Spleen (tissue), 11 donors: ENCODE measurements around the gene PLCB1. TPM values are rescaled to one million over a fixed set of nuclear protein-coding genes. Genes with fewer than 3 reads are reported as not detected.

Source experiments
- DNase-seq: peaks from one replicate; pipeline ENCODE4 v3.0.0-alpha.2; 2020
- H3K27ac ChIP-seq, 8 donors: fragments of 200-600 bp; sonication (generic) in 7 of 8; 1 replicate in 4 of 8; 2 replicates in 4 of 8; pipeline versions ENCODE4 v1.5.0 to v1.8.0; 2016 to 2021; ENCODE audit warnings: inconsistent platforms in 4 of 8, mild to moderate bottlenecking in 4 of 8, moderate library complexity in 1 of 8
- H3K27me3 ChIP-seq, 7 donors: fragments of 200-600 bp; sonication (generic) in 6 of 7; replicated peaks in 1 of 7; 1 replicate in 4 of 7; 2 replicates in 3 of 7; pipeline versions ENCODE4 v1.5.0 to v1.8.0; 2016 to 2021; ENCODE audit warnings: inconsistent platforms in 3 of 7, mild to moderate bottlenecking in 1 of 7
- H3K36me3 ChIP-seq, 6 donors: fragments of 200-600 bp; sonication (generic) in 5 of 6; 1 replicate in 4 of 6; 2 replicates in 2 of 6; pipeline versions ENCODE4 v1.5.0 to v1.8.0; 2016 to 2021; ENCODE audit warnings: inconsistent platforms in 2 of 6
- H3K4me1 ChIP-seq, 6 donors: fragments of 200-600 bp; sonication (generic) in 5 of 6; 1 replicate in 3 of 6; 2 replicates in 3 of 6; pipeline versions ENCODE4 v1.5.0 to v1.8.0; 2016 to 2021; ENCODE audit warnings: inconsistent platforms in 3 of 6
- H3K4me3 ChIP-seq, 8 donors: fragments of 200-600 bp; sonication (generic) in 7 of 8; 1 replicate in 4 of 8; 2 replicates in 4 of 8; pipeline versions ENCODE4 v1.5.0 to v1.8.0; 2016 to 2021; ENCODE audit warnings: inconsistent platforms in 4 of 8, mild to moderate bottlenecking in 4 of 8, moderate library complexity in 2 of 8
- H3K9me3 ChIP-seq, 8 donors: fragments of 200-600 bp; sonication (generic) in 7 of 8; 1 replicate in 4 of 8; 2 replicates in 4 of 8; pipeline versions ENCODE4 v1.5.0 to v1.8.0; 2016 to 2021; ENCODE audit warnings: inconsistent platforms in 4 of 8
- CTCF ChIP-seq, 11 experiments: fragments of 200-600 bp in 7 of 11; fragments of 450-650 bp in 4 of 11; sonication (generic) in 4 of 11; IDR thresholded peaks in 8 of 11; conservative IDR thresholded peaks in 3 of 11; 1 replicate in 7 of 11; 2 replicates in 4 of 11; pipeline versions ENCODE4 v1.4.0 to v1.8.0; 2016 to 2021; ENCODE audit warnings: antibody characterized with exemption in 11 of 11, inconsistent platforms in 4 of 11, mild to moderate bottlenecking in 1 of 11
- POLR2A ChIP-seq, 3 donors: fragments of 450-650 bp; IDR thresholded peaks; one replicate each; pipeline ENCODE4 v1.5.1; 2017; ENCODE audit warnings: antibody characterized with exemption in 3 of 3, mild to moderate bottlenecking in 1 of 3
- POLR2AphosphoS5 ChIP-seq, 3 donors: sonication (generic); formaldehyde crosslinking; IDR thresholded peaks; one replicate each; pipeline ENCODE4 v1.5.1; 2017; ENCODE audit warnings: antibody characterized with exemption in 3 of 3
- WGBS, 5 donors: extraction: QIAGEN DNeasy Blood & Tissue Kit in 3 of 5; methylation state at CpG; one replicate each; pipeline versions ENCODE4 v1.1.5 to v1.1.7; 2013 to 2018; 5-methylcytosine and 5-hydroxymethylcytosine counted together
- intact Hi-C: fragments of 100-400 bp; cut with DNase I; formaldehyde crosslinking; loops from one replicate; pipeline ENCODE4 v1.15.0; 2023; ENCODE audit warnings: low total_unique reads
- polyA plus RNA-seq, 3 donors: library from polyadenylated mRNA; stranded (reverse); fragments of 200-250 nt; gene quantifications; one replicate each; pipeline ENCODE4 v1.2.1, GENCODE V29; 2013
- total RNA-seq, 7 donors: library from RNA; depleted of rRNA in 3 of 7; stranded (reverse); fragments of >200 nt in 3 of 7; fragmentation: NEBNext Ultra II Directional in 4 of 7; extraction: Animal tissue kit (Norgen Biotek cat#: 25700) in 4 of 7; gene quantifications; one replicate each; pipeline versions ENCODE4 v1.1.0 to v1.2.1, GENCODE V29; 2016 to 2021
- donor health status: healthy with polysubstance abuse.
- donor health status: DM: no; HTN: no; CAD: no; lungs with moderate emphysema.
- donor health status: DM: no; HTN: no; CAD: no.
- donor health status: Bipolar disorder and iron deficiency.
- donor health status: healthy.
- donor health status: DM: no; HTN: no; CAD: no.
- donor health status: DM: yes; HTN: yes; CAD: no.

Gene PLCB1
- total and polyA plus RNA-seq, 10 donors: 1.0 to 33.7 (median 16.2) TPM

GRCh38 chr20:8735014-8735413 lies 602.9 kb downstream of the PLCB1 start:
- Histone ChIP-seq H3K27ac (no peak overlapping the region), H3K9me3 (no peaks in the 10 kb centered on the region), H3K4me1 (no peaks in the 10 kb centered on the region), H3K36me3 (no peaks in the 10 kb centered on the region), H3K4me3 (no peak overlapping the region), H3K27me3 (no peaks in the 10 kb centered on the region)
- 82 to 94% (median 87%) methylated on average over 3 of the region's 3 CpGs for WGBS, 5 donors
- no peak for DNase-seq
- intact Hi-C loops: no loop called here
- no peak for TF ChIP-seq POLR2AphosphoS5 (IDR thresholded peaks at IDR 0.05)
- no peak for TF ChIP-seq POLR2A (IDR thresholded peaks at IDR 0.05)
- no peak for TF ChIP-seq CTCF (IDR thresholded peaks at IDR 0.05 in 8 of 11, conservative IDR thresholded peaks at IDR 0.05 in 3 of 11)

GRCh38 chr20:8735674-8736073 lies 603.6 kb downstream of the PLCB1 start:
- peaks cover 0 to 2% (median 0%) of the 10 kb centered on the region in 6 donors for H3K36me3 ChIP-seq
- no peaks in the 10 kb centered on the region for H3K4me1 ChIP-seq
- no peak for DNase-seq
- no peaks in the 10 kb centered on the region for H3K27me3 ChIP-seq
- H3K9me3 ChIP-seq: no peaks in the 10 kb centered on the region
- TF ChIP-seq POLR2A (IDR thresholded peaks at IDR 0.05) (no peak), CTCF (IDR thresholded peaks at IDR 0.05 in 8 of 11, conservative IDR thresholded peaks at IDR 0.05 in 3 of 11) (no peak), POLR2AphosphoS5 (IDR thresholded peaks at IDR 0.05) (no peak)
- H3K4me3 ChIP-seq: no peak overlapping the region
- no peak overlapping the region for H3K27ac ChIP-seq
- intact Hi-C loops: no loop called here

- Histone ChIP-seq H3K4me3 (no peak overlapping the region), H3K27me3 (no peaks in the 10 kb centered on the region), H3K27ac (no peak overlapping the region), H3K36me3 (peaks cover 0 to 15% (median 0%) of the 10 kb centered on the region in 6 donors), H3K4me1 (no peaks in the 10 kb centered on the region), H3K9me3 (no peaks in the 10 kb centered on the region)
- 74 to 85% (median 80%) methylated on average over 4 of the region's 4 CpGs for WGBS, 5 donors
- TF ChIP-seq POLR2A (IDR thresholded peaks at IDR 0.05): no peak
- no peak for TF ChIP-seq CTCF (IDR thresholded peaks at IDR 0.05 in 8 of 11, conservative IDR thresholded peaks at IDR 0.05 in 3 of 11)
- no peak for TF ChIP-seq POLR2AphosphoS5 (IDR thresholded peaks at IDR 0.05)
- intact Hi-C loops: no loop called here
- DNase-seq: no peak
Measured at GRCh38 chr20:8740265-8740664, 608.2 kb downstream of the PLCB1 start.

- H3K27ac ChIP-seq: no peak overlapping the region
- H3K4me3 ChIP-seq: no peak overlapping the region
- no peaks in the 10 kb centered on the region for H3K4me1 ChIP-seq
- no peak for TF ChIP-seq CTCF (IDR thresholded peaks at IDR 0.05 in 8 of 11, conservative IDR thresholded peaks at IDR 0.05 in 3 of 11)
- no peak for TF ChIP-seq POLR2AphosphoS5 (IDR thresholded peaks at IDR 0.05)
- TF ChIP-seq POLR2A (IDR thresholded peaks at IDR 0.05): no peak
- WGBS, 5 donors: 83 to 90% (median 87%) methylated on average over 3 of the region's 3 CpGs
- intact Hi-C loops: no loop called here
- H3K27me3 ChIP-seq: no peaks in the 10 kb centered on the region
- no peaks in the 10 kb centered on the region for H3K9me3 ChIP-seq
- peaks cover 0 to 15% (median 0%) of the 10 kb centered on the region in 6 donors for H3K36me3 ChIP-seq
- DNase-seq: no peak
Measured at GRCh38 chr20:8744228-8744844, 612.3 kb downstream of the PLCB1 start.
